K562 (cell line): ENCODE results near the gene PTOV1. TPM values are rescaled to one million over a fixed set of nuclear protein-coding genes. Genes with fewer than 3 reads are reported as not detected.

Experiments used
- ATAC-seq: fragments of 200-7000 bp; cut with Tn5 transposase; 3 replicates; pipeline ENCODE4 v1.9.1; 2020; ENCODE audit warnings: moderate library complexity
- BruUV-seq: library from RNA; stranded (reverse); fragments of 400-500 nt; replicated peaks from 2 replicates; lab custom pipeline; 2021; lab: Mats Ljungman, UMichigan
- CTCF ChIA-PET: fragments of 300-600 bp; formaldehyde crosslinking; extraction: SDS; loops from one replicate; lab custom pipeline; 2021; ENCODE audit warnings: low intra/inter-chr PET ratio; lab: Yijun Ruan, JAX
- POLR2A ChIA-PET: fragments of 300-600, 350-650 bp; sonication (Branson Sonifier 250); formaldehyde crosslinking; extraction: SDS; loops from one replicate; lab custom pipeline; 2021; ENCODE audit warnings: antibody characterized with exemption, inconsistent platforms; lab: Yijun Ruan, JAX
- DNase-seq, 4 experiments: peaks; one replicate each; pipeline versions ENCODE4 v3.0.0 to v3.0.0-alpha.2; 2011 to 2018; ENCODE audit warnings: low spot score in 3 of 4, mixed read lengths in 3 of 4; ENCODE audit errors: extremely low read depth in 1 of 4
- FAIRE-seq: peaks from 2 replicates; lab custom pipeline; 2011; peaks lifted over from hg19 to GRCh38; lab: Jason Lieb, UNC
- H2AFZ ChIP-seq: 2 replicates; pipeline ENCODE4 v1.6.0; 2011; ENCODE audit warnings: low read depth, low read length, control low read depth, inconsistent platforms
- H3K27ac ChIP-seq: fragments of 200-600 bp; 3 replicates; pipeline ENCODE4 v1.8.0; 2011; ENCODE audit warnings: low read depth, mild to moderate bottlenecking, control low read depth, inconsistent platforms, low read length, moderate library complexity, mixed read lengths; ENCODE audit errors: extremely low read depth
- H3K27me3 ChIP-seq, 2 experiments: fragments of 300-600 bp in 1 of 2; 2 replicates in 1 of 2; 3 replicates in 1 of 2; pipeline versions ENCODE4 v1.6.0 to v1.8.0; 2011; ENCODE audit warnings: inconsistent platforms in 2 of 2, low read length in 2 of 2, mild to moderate bottlenecking in 1 of 2, mixed read lengths in 1 of 2, moderate library complexity in 1 of 2; ENCODE audit not compliant: control insufficient read depth in 2 of 2, insufficient read depth in 2 of 2
- H3K36me3 ChIP-seq: fragments of 300-600 bp; 3 replicates; pipeline ENCODE4 v1.8.0; 2011; ENCODE audit warnings: mild to moderate bottlenecking, low read length, inconsistent platforms; ENCODE audit not compliant: control insufficient read depth, insufficient read depth
- H3K4me1 ChIP-seq, 2 experiments: fragments of 200-600 bp in 1 of 2; replicated peaks in 1 of 2; 2 replicates in 1 of 2; 3 replicates in 1 of 2; pipeline versions ENCODE4 v1.5.1 to v1.8.0; 2011; ENCODE audit warnings: inconsistent platforms in 2 of 2, low read length in 2 of 2, mild to moderate bottlenecking in 1 of 2, mixed read lengths in 1 of 2, moderate library complexity in 1 of 2; ENCODE audit not compliant: control insufficient read depth in 2 of 2, insufficient read depth in 2 of 2
- H3K4me2 ChIP-seq: 2 replicates; pipeline ENCODE4 v1.6.1; 2011; ENCODE audit warnings: low read length, control low read depth, inconsistent platforms, mixed read lengths; ENCODE audit not compliant: insufficient read depth
- H3K4me3 ChIP-seq: fragments of 200-600 bp; sonication (generic), shearing (Covaris generic); 2 replicates; pipeline ENCODE4 v1.5.1; 2016; ENCODE audit warnings: control low read depth, inconsistent platforms
- H3K79me2 ChIP-seq: fragments of 200-600 bp; 3 replicates; pipeline ENCODE4 v1.8.0; 2011; ENCODE audit warnings: low read length, inconsistent platforms; ENCODE audit not compliant: control insufficient read depth, insufficient read depth
- H3K9ac ChIP-seq, 2 experiments: 2 replicates each; pipeline versions ENCODE4 v1.6.0 to v1.6.1; 2011; ENCODE audit warnings: low read depth in 2 of 2, low read length in 2 of 2, control low read depth in 1 of 2, inconsistent platforms in 1 of 2, mild to moderate bottlenecking in 1 of 2, mixed read lengths in 1 of 2; ENCODE audit not compliant: insufficient read depth in 1 of 2
- H3K9me1 ChIP-seq: one replicate; pipeline ENCODE4 v1.6.0; 2011; ENCODE audit warnings: inconsistent platforms, mild to moderate bottlenecking, low read length, moderate library complexity; ENCODE audit not compliant: control insufficient read depth, insufficient read depth
- H3K9me3 ChIP-seq: replicated peaks from 2 replicates; pipeline ENCODE4 v1.5.1; 2011; ENCODE audit warnings: low read depth, low read length, inconsistent platforms; ENCODE audit not compliant: control insufficient read depth, insufficient read depth
- H4K20me1 ChIP-seq: replicated peaks from 2 replicates; pipeline ENCODE4 v1.6.1; 2011; ENCODE audit warnings: low read length, inconsistent platforms, mixed read lengths; ENCODE audit not compliant: control insufficient read depth, insufficient read depth
- CHCHD3 ChIP-seq: fragments of 250-450 bp; sonication (Bioruptor Pico); IDR thresholded peaks from 2 replicates; pipeline ENCODE4 v2.1.2; 2022; ENCODE audit warnings: mild to moderate bottlenecking
- COPS2 ChIP-seq: fragments of 450-650 bp; conservative IDR thresholded peaks from 2 replicates; pipeline ENCODE4 v1.6.1; 2016; ENCODE audit warnings: mild to moderate bottlenecking, moderate library complexity
- CREB1 ChIP-seq, 2 experiments: sonication (generic) in 1 of 2; formaldehyde crosslinking in 1 of 2; IDR thresholded peaks; 2 replicates each; pipeline versions ENCODE4 v1.6.1 to v1.8.0; 2012 to 2022; ENCODE audit warnings: inconsistent platforms in 1 of 2, mild to moderate bottlenecking in 1 of 2, missing genetic modification reagents in 1 of 2, moderate library complexity in 1 of 2
- ILF3 ChIP-seq: fragments of 450-650 bp; IDR thresholded peaks from 2 replicates; pipeline ENCODE4 v1.6.1; 2018; ENCODE audit warnings: antibody characterized with exemption, mild to moderate bottlenecking, moderate library complexity, borderline replicate concordance
- MAFK ChIP-seq: IDR thresholded peaks from 2 replicates; pipeline ENCODE4 v1.6.1; 2011; ENCODE audit warnings: low read length, improper control_type of control experiment
- MYNN ChIP-seq, 2 experiments: sonication (generic); formaldehyde crosslinking in 1 of 2; IDR thresholded peaks; 2 replicates each; pipeline versions ENCODE4 v1.5.0 to v1.6.1; 2016 to 2020; ENCODE audit warnings: antibody characterized with exemption in 1 of 2, missing genetic modification reagents in 1 of 2
- NR2C1 ChIP-seq, 2 experiments: fragments of 450-650 bp; IDR thresholded peaks; 2 replicates each; pipeline ENCODE4 v1.6.1; 2017; ENCODE audit warnings: mild to moderate bottlenecking in 2 of 2, antibody characterized with exemption in 1 of 2, inconsistent platforms in 1 of 2, missing compliant biosample characterization in 1 of 2, missing genetic modification characterization in 1 of 2
- POLR2A ChIP-seq: fragments of 450-650 bp; conservative IDR thresholded peaks from 2 replicates; pipeline ENCODE4 v1.6.1; 2016
- RAD51 ChIP-seq: fragments of 450-650 bp; IDR thresholded peaks from 2 replicates; pipeline ENCODE4 v1.7.1; 2016; ENCODE audit warnings: low read depth, mild to moderate bottlenecking, borderline replicate concordance
- SIX5 ChIP-seq, 2 experiments: IDR thresholded peaks; 2 replicates each; pipeline ENCODE4 v1.6.1; 2011; ENCODE audit warnings: low read length in 2 of 2, borderline replicate concordance in 1 of 2, low read depth in 1 of 2, mild to moderate bottlenecking in 1 of 2, moderate library complexity in 1 of 2; ENCODE audit not compliant: insufficient read depth in 1 of 2
- TFAM ChIP-seq: fragments of 250-450 bp; sonication (Bioruptor Pico); conservative IDR thresholded peaks from 2 replicates; pipeline ENCODE4 v1.5.0; 2021; ENCODE audit warnings: mild to moderate bottlenecking, moderate library complexity
- ZNF3 ChIP-seq: fragments of 250-450 bp; sonication (Bioruptor Pico); IDR thresholded peaks from 2 replicates; pipeline ENCODE4 v1.5.0; 2021; ENCODE audit warnings: mild to moderate bottlenecking, moderate library complexity
- WGBS: fragments of 100-300 bp; shearing (Covaris generic); methylation state at CpG from one replicate; pipeline ENCODE4 v1.1.6; 2016; ENCODE audit warnings: low coverage, mixed read lengths; ENCODE audit not compliant: insufficient coverage; ENCODE audit errors: missing lambda C conversion rate; 5-methylcytosine and 5-hydroxymethylcytosine counted together
- in situ Hi-C: fragments of 300-500 bp; cut with MboI; formaldehyde crosslinking; loops from 4 replicates; pipeline ENCODE4 v1.15.0; 2018; ENCODE audit warnings: inconsistent platforms, mixed read lengths
- intact Hi-C: fragments of 100-400 bp; cut with micrococcal nuclease; formaldehyde crosslinking; loops from 2 replicates; pipeline ENCODE4 v1.14.2; 2022
- polyA plus RNA-seq, 8 experiments: library from polyadenylated mRNA; depleted of rRNA in 4 of 8; stranded (reverse) in 5 of 8; unstranded in 3 of 8; fragments of >200 nt; fragmentation: Nextera tagmentation in 2 of 8; fragmentation: Illumina TruSeq in 1 of 8; extraction: Ambion mirVana in 2 of 8; extraction: Trizol in 1 of 8; gene quantifications; 2 replicates each; pipeline versions ENCODE4 v1.2.1 to v1.2.3, GENCODE V29; 2011 to 2014; ENCODE audit warnings: inconsistent platforms in 1 of 8, missing spikeins in 1 of 8
- total RNA-seq, 7 experiments: library from RNA; depleted of rRNA in 6 of 7; stranded (reverse); fragments of >200 nt in 6 of 7; fragmentation: Illumina TruSeq in 2 of 7; extraction: Trizol in 2 of 7; gene quantifications; 2 replicates each; pipeline versions ENCODE4 v1.2.1 to v1.2.3, GENCODE V29; 2011 to 2021; ENCODE audit warnings: low replicate concordance in 1 of 7
- TF ChIP-seq, protein P1 (sequence below), 2 experiments: IDR thresholded peaks; 2 replicates each; pipeline ENCODE4 v1.6.1; 2011; ENCODE audit warnings: borderline replicate concordance in 1 of 2, control low read depth in 1 of 2, low read depth in 1 of 2, low read length in 1 of 2, mild to moderate bottlenecking in 1 of 2, mixed read lengths in 1 of 2, moderate library complexity in 1 of 2; ENCODE audit not compliant: insufficient read depth in 1 of 2, insufficient read length in 1 of 2, poor library complexity in 1 of 2, severe bottlenecking in 1 of 2; ENCODE audit errors: extremely low read depth in 1 of 2
- TF ChIP-seq, protein P2 (sequence below): fragments of 450-650 bp; IDR thresholded peaks from 2 replicates; pipeline ENCODE4 v1.6.1; 2016; ENCODE audit warnings: borderline replicate concordance
- TF ChIP-seq, protein P3 (sequence below), 3 experiments: IDR thresholded peaks in 2 of 3; conservative IDR thresholded peaks in 1 of 3; 2 replicates each; pipeline ENCODE4 v1.5.1; 2011 to 2012; ENCODE audit warnings: low read length in 3 of 3, mild to moderate bottlenecking in 3 of 3, control low read depth in 2 of 3, improper control_type of control experiment in 1 of 3, inconsistent platforms in 1 of 3, low read depth in 1 of 3, mixed read lengths in 1 of 3, moderate library complexity in 1 of 3; ENCODE audit not compliant: insufficient read depth in 2 of 3

Gene PTOV1
- total and polyA plus RNA-seq, 9 of the 15 experiments (the other 6 are each of a cell fraction or from before 2014, with no cell fraction given) = 4.9 to 169 (median 43.5) TPM

DNA sequence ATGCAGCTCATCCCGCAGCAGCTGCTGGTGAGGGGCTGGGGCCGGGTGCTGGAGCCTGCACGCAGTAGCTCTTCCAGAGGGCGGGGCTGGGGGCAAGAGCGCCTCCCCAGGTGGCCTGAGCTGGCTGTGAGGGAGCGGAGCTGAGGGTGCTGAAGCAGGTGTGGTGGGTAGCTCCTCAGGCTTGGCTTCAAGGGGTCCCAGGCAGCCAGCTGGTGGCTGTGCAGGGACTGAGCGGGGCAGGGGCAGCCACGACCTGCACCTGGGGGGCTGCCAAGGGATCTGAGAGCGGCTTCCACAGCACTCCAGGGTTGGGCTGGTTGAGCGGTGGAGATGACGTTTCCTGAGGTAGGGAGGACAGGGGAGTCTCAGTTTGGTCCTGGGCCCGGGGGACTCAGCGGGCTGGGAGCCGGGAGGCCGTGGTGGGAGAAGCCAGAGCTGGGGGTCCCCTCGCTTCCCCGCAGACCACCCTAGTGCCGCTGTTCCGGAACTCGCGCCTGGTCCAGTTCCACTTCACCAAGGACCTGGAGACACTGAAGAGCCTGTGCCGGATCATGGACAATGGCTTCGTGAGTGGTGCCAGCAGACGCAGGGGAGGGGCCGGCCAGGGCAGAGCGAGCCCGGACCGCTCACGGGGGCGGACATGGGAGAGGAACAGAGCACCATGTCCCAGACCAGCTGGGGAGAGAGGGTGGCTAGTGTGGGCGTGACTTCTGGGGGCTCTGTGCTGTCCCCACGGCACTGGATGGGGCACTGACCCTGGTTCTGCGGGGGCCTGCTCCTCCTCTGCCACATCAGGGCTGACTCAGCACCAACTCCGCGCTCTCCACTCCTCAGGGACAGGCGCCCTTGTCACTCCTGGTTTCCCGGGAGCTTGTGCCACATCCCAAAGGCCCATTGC lies 7.4 kb downstream of the PTOV1 start:
- in situ Hi-C loops (no loop called here), intact Hi-C loops (no loop called here)
- Histone ChIP-seq H3K9me1 (no peaks in the 10 kb centered on the region), H3K4me2 (no peak overlapping the region), H3K79me2 (peaks cover 20% of the 10 kb centered on the region), H3K27ac (no peak overlapping the region), H3K27me3 (no peaks in the 10 kb centered on the region), H3K9ac (peak overlapping the region in 1 of 2 experiments; percentile 61; a peak in 2 of 4 replicates), H3K9me3 (no peaks in the 10 kb centered on the region), H3K4me3 (no peak overlapping the region), H2AFZ (no peak overlapping the region), H3K36me3 (peaks cover 93% of the 10 kb centered on the region; the same call in 2 of the 3 replicates), H4K20me1 (peaks cover 16% of the 10 kb centered on the region; the same call in 1 of the 2 replicates), H3K4me1 (peaks cover 0 to 88% of the 10 kb centered on the region in 2 experiments; a peak in 2 of 5 replicates)
- DNase-seq (no peak), ATAC-seq (peak; percentile 45), FAIRE-seq (no peak)
- 83% methylated on average over 30 of the region's 37 CpGs for WGBS
- no TSS peak for BruUV-seq
- ChIA-PET POLR2A (interaction anchor here (1.0 to 1.8 kb wide), 4 partner anchors 8 to 18 kb away, joined by 3 to 7 read pairs (median 6); no protein-coding TSS in a partner anchor), CTCF (no interaction called here)
- TF ChIP-seq SIX5 (IDR thresholded peaks at IDR 0.05; ENCODE audit: borderline replicate concordance in 1 of 2, insufficient read depth in 1 of 2, low read depth in 1 of 2, low read length in 2 of 2) (no peak), TFAM (CRISPR knock-in tag) (no peak), RAD51 (no peak), MYNN (IDR thresholded peaks at IDR 0.05) (peak; percentile 37; the same call in 1 of the 2 replicates), MYNN (CRISPR knock-in tag; IDR thresholded peaks at IDR 0.05) (no peak), COPS2 (no peak), CHCHD3 (CRISPR knock-in tag) (no peak), POLR2A (peak; percentile 40; the same call in 1 of the 2 replicates), ILF3 (no peak), CREB1 (IDR thresholded peaks at IDR 0.05) (no peak), CREB1 (CRISPR knock-in tag; IDR thresholded peaks at IDR 0.05) (no peak), ZNF3 (no peak), NR2C1 (IDR thresholded peaks at IDR 0.05) (no peak), NR2C1 (tag; IDR thresholded peaks at IDR 0.05) (no peak), MAFK (no peak)
- TF ChIP-seq, protein P1, sequence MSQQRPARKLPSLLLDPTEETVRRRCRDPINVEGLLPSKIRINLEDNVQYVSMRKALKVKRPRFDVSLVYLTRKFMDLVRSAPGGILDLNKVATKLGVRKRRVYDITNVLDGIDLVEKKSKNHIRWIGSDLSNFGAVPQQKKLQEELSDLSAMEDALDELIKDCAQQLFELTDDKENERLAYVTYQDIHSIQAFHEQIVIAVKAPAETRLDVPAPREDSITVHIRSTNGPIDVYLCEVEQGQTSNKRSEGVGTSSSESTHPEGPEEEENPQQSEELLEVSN (IDR thresholded peaks at IDR 0.05; ENCODE audit: borderline replicate concordance in 1 of 2, extremely low read depth in 1 of 2, insufficient read depth in 1 of 2, insufficient read length in 1 of 2, low read depth in 1 of 2, low read length in 1 of 2, poor library complexity in 1 of 2, severe bottlenecking in 1 of 2) = no peak
- TF ChIP-seq, protein P2, sequence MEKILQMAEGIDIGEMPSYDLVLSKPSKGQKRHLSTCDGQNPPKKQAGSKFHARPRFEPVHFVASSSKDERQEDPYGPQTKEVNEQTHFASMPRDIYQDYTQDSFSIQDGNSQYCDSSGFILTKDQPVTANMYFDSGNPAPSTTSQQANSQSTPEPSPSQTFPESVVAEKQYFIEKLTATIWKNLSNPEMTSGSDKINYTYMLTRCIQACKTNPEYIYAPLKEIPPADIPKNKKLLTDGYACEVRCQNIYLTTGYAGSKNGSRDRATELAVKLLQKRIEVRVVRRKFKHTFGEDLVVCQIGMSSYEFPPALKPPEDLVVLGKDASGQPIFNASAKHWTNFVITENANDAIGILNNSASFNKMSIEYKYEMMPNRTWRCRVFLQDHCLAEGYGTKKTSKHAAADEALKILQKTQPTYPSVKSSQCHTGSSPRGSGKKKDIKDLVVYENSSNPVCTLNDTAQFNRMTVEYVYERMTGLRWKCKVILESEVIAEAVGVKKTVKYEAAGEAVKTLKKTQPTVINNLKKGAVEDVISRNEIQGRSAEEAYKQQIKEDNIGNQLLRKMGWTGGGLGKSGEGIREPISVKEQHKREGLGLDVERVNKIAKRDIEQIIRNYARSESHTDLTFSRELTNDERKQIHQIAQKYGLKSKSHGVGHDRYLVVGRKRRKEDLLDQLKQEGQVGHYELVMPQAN = no peak
- TF ChIP-seq, protein P3, sequence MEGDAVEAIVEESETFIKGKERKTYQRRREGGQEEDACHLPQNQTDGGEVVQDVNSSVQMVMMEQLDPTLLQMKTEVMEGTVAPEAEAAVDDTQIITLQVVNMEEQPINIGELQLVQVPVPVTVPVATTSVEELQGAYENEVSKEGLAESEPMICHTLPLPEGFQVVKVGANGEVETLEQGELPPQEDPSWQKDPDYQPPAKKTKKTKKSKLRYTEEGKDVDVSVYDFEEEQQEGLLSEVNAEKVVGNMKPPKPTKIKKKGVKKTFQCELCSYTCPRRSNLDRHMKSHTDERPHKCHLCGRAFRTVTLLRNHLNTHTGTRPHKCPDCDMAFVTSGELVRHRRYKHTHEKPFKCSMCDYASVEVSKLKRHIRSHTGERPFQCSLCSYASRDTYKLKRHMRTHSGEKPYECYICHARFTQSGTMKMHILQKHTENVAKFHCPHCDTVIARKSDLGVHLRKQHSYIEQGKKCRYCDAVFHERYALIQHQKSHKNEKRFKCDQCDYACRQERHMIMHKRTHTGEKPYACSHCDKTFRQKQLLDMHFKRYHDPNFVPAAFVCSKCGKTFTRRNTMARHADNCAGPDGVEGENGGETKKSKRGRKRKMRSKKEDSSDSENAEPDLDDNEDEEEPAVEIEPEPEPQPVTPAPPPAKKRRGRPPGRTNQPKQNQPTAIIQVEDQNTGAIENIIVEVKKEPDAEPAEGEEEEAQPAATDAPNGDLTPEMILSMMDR (IDR thresholded peaks at IDR 0.05 in 2 of 3, conservative IDR thresholded peaks at IDR 0.05 in 1 of 3; ENCODE audit: insufficient read depth in 2 of 3, low read depth in 1 of 3, low read length in 3 of 3) = no peak
